ENCODE results near the gene IRF8. TPM values are rescaled to one million over a fixed set of nuclear protein-coding genes. Genes with fewer than 3 reads are reported as not detected.

IRF8 gene
- polyA plus RNA-seq, 1 experiment: not detected

GRCh38 chr16:85881436-85881835 lies 17.5 kb upstream of the IRF8 start:
- no peaks in the 10 kb centered on the region for H3K36me3 ChIP-seq (ENCODE audit: control insufficient read depth, insufficient read depth, low read length)
- CTCF ChIA-PET: no interaction called here
- POLR2A ChIA-PET: no interaction called here
- peaks cover 28% of the 10 kb centered on the region for H3K27me3 ChIP-seq (ENCODE audit: control insufficient read depth, insufficient read depth, low read length)
- no peak overlapping the region for H3K4me3 ChIP-seq (ENCODE audit: low read depth, low read length)
- no peak for DNase-seq (ENCODE audit: low read depth)
- TF ChIP-seq, protein P1, sequence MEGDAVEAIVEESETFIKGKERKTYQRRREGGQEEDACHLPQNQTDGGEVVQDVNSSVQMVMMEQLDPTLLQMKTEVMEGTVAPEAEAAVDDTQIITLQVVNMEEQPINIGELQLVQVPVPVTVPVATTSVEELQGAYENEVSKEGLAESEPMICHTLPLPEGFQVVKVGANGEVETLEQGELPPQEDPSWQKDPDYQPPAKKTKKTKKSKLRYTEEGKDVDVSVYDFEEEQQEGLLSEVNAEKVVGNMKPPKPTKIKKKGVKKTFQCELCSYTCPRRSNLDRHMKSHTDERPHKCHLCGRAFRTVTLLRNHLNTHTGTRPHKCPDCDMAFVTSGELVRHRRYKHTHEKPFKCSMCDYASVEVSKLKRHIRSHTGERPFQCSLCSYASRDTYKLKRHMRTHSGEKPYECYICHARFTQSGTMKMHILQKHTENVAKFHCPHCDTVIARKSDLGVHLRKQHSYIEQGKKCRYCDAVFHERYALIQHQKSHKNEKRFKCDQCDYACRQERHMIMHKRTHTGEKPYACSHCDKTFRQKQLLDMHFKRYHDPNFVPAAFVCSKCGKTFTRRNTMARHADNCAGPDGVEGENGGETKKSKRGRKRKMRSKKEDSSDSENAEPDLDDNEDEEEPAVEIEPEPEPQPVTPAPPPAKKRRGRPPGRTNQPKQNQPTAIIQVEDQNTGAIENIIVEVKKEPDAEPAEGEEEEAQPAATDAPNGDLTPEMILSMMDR (IDR thresholded peaks at IDR 0.05; ENCODE audit: insufficient read depth, low read depth, low read length): no peak

DNA sequence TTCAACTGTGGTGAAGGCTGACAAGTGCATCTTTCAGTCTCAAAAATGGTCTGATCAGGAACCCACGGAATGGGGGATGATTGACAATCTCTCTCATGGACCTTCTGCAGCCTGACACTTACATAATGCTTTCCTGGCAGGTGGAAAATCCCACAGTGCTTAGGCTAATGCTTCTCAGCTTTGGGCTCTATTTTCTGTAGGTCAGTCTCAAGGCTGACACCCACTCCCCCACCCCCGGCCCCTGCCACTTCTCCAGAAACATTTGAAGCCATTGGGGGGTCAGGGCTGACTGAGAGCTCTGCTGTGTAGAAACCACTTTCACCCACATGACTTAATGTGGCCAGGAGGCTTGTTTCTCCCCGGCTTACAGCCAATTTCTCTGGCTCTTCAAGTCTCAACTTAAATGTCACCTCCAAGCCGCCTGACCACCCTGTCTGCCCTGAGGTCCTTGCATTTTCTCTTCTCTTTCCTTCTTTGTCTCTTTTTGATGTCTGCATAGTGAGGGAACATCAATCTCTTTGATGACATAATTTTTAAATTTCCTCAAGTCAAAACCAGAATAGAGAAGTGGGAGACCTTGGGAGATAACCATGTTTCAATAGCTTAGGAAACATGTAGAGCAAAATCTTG lies 16.7 kb upstream of the IRF8 start:
- H3K4me3 ChIP-seq (ENCODE audit: low read depth, low read length): no peak overlapping the region
- ChIA-PET POLR2A (no interaction called here), CTCF (no interaction called here)
- TF ChIP-seq, protein P1 (IDR thresholded peaks at IDR 0.05; ENCODE audit: insufficient read depth, low read depth, low read length): no peak
- DNase-seq (ENCODE audit: low read depth): no peak
- H3K36me3 ChIP-seq (ENCODE audit: control insufficient read depth, insufficient read depth, low read length): no peaks in the 10 kb centered on the region
- H3K27me3 ChIP-seq (ENCODE audit: control insufficient read depth, insufficient read depth, low read length): peaks cover 28% of the 10 kb centered on the region

- H3K27me3 ChIP-seq (ENCODE audit: control insufficient read depth, insufficient read depth, low read length): peaks cover 28% of the 10 kb centered on the region
- TF ChIP-seq, protein P1 (IDR thresholded peaks at IDR 0.05; ENCODE audit: insufficient read depth, low read depth, low read length): no peak
- no peak overlapping the region for H3K4me3 ChIP-seq (ENCODE audit: low read depth, low read length)
- ChIA-PET POLR2A (no interaction called here), CTCF (no interaction called here)
- DNase-seq (ENCODE audit: low read depth): no peak
- H3K36me3 ChIP-seq (ENCODE audit: control insufficient read depth, insufficient read depth, low read length): no peaks in the 10 kb centered on the region
Observed at GRCh38 chr16:85883813-85884212, 15.1 kb upstream of the IRF8 start.

GRCh38 chr16:85884808-85885463 lies 14.0 kb upstream of the IRF8 start:
- TF ChIP-seq, protein P1 (IDR thresholded peaks at IDR 0.05; ENCODE audit: insufficient read depth, low read depth, low read length): no peak

GRCh38 chr16:85885537-85885936 lies 13.4 kb upstream of the IRF8 start:
- ChIA-PET POLR2A (no interaction called here), CTCF (no interaction called here)
- no peak for DNase-seq (ENCODE audit: low read depth)
- peaks cover 24% of the 10 kb centered on the region for H3K27me3 ChIP-seq (ENCODE audit: control insufficient read depth, insufficient read depth, low read length)
- H3K36me3 ChIP-seq (ENCODE audit: control insufficient read depth, insufficient read depth, low read length): no peaks in the 10 kb centered on the region
- no peak overlapping the region for H3K4me3 ChIP-seq (ENCODE audit: low read depth, low read length)
- TF ChIP-seq, protein P1 (IDR thresholded peaks at IDR 0.05; ENCODE audit: insufficient read depth, low read depth, low read length): no peak

More at GRCh38 chr16:85884808-85885463, 14.0 kb upstream of the IRF8 start:
- no peak for DNase-seq (ENCODE audit: low read depth)
- Histone ChIP-seq H3K4me3 (ENCODE audit: low read depth, low read length) (no peak overlapping the region), H3K36me3 (ENCODE audit: control insufficient read depth, insufficient read depth, low read length) (no peaks in the 10 kb centered on the region), H3K27me3 (ENCODE audit: control insufficient read depth, insufficient read depth, low read length) (peaks cover 28% of the 10 kb centered on the region)
- ChIA-PET POLR2A (no interaction called here), CTCF (no interaction called here)
